A549 (cell line): ENCODE measurements around the gene CNTNAP5. TPM values are rescaled to one million over a fixed set of nuclear protein-coding genes. Genes with fewer than 3 reads are reported as not detected.

ENCODE experiments used
- ATAC-seq, 2 experiments: fragments of 200-7000 bp in 1 of 2; fragments of >200 bp in 1 of 2; cut with Nextera tagmentation in 1 of 2; cut with Tn5 transposase in 1 of 2; 3 replicates each; pipeline versions ENCODE4 v1.8.0 to v1.9.1; 2018 to 2020; ENCODE audit warnings: mild to moderate bottlenecking in 1 of 2, moderate library complexity in 1 of 2
- CTCF ChIA-PET: fragments of 300-600 bp; sonication (Branson Sonifier 250); formaldehyde crosslinking; extraction: SDS; loops from one replicate; lab custom pipeline; 2021; ENCODE audit warnings: antibody characterized with exemption, inconsistent platforms; lab: Yijun Ruan, JAX
- POLR2A ChIA-PET: fragments of 350-600 bp; formaldehyde crosslinking; extraction: SDS; loops from one replicate; lab custom pipeline; 2021; ENCODE audit warnings: antibody characterized with exemption, inconsistent platforms; lab: Yijun Ruan, JAX
- DNase-seq, 2 experiments: peaks; one replicate each; pipeline versions ENCODE4 v3.0.0 to v3.0.0-alpha.2; 2011 to 2016; ENCODE audit warnings: low read depth in 1 of 2, low spot score in 1 of 2
- FAIRE-seq: peaks from 2 replicates; lab custom pipeline; 2011; peaks lifted over from hg19 to GRCh38; lab: Jason Lieb, UNC
- H3K27ac ChIP-seq, 2 experiments: fragments of >200 bp; sonication (Bioruptor Twin); formaldehyde crosslinking; 3 replicates each; pipeline ENCODE4 v1.5.1; 2016 to 2017
- H3K4me1 ChIP-seq: fragments of >200 bp; sonication (Bioruptor Twin); formaldehyde crosslinking; 3 replicates; pipeline ENCODE4 v1.6.1; 2016
- H3K4me2 ChIP-seq: fragments of >200 bp; sonication (Bioruptor Twin); formaldehyde crosslinking; 3 replicates; pipeline ENCODE4 v1.6.1; 2016
- H3K4me3 ChIP-seq: fragments of >200 bp; sonication (Bioruptor Twin); formaldehyde crosslinking; 3 replicates; pipeline ENCODE4 v1.5.1; 2016
- H3K9me3 ChIP-seq: fragments of >200 bp; sonication (Bioruptor Twin); formaldehyde crosslinking; 3 replicates; pipeline ENCODE4 v1.6.1; 2016
- BCL3 ChIP-seq: fragments of >200 bp; sonication (Bioruptor Twin); formaldehyde crosslinking; IDR thresholded peaks from 3 replicates; pipeline ENCODE4 v1.6.1; 2016
- BHLHE40 ChIP-seq: IDR thresholded peaks from 2 replicates; pipeline ENCODE4 v1.6.1; 2012; ENCODE audit warnings: low read depth, low read length, inconsistent platforms
- CHD2 ChIP-seq: fragments of 150-350 bp; IDR thresholded peaks from 2 replicates; pipeline ENCODE4 v1.6.1; 2014; ENCODE audit warnings: low read length; ENCODE audit not compliant: partially characterized antibody
- CTCF ChIP-seq: fragments of >200 bp; sonication (Bioruptor Twin); formaldehyde crosslinking; IDR thresholded peaks from 3 replicates; pipeline ENCODE4 v1.5.1; 2016
- EHF ChIP-seq: fragments of 250-450 bp; sonication (Bioruptor Pico); IDR thresholded peaks from 2 replicates; pipeline ENCODE4 v1.5.0; 2020; ENCODE audit warnings: mild to moderate bottlenecking
- ELK1 ChIP-seq: fragments of 150-350 bp; IDR thresholded peaks from 2 replicates; pipeline ENCODE4 v1.6.1; 2014; ENCODE audit warnings: low read depth, mild to moderate bottlenecking, low read length
- FOSB ChIP-seq: fragments of 250-450 bp; sonication (Bioruptor Pico); IDR thresholded peaks from 2 replicates; pipeline ENCODE4 v1.5.0; 2020; ENCODE audit warnings: mild to moderate bottlenecking, moderate library complexity
- HDAC2 ChIP-seq: fragments of 200-600 bp; sonication (generic); IDR thresholded peaks from 2 replicates; pipeline ENCODE4 v1.6.1; 2016
- HMGXB4 ChIP-seq: fragments of 250-450 bp; sonication (Bioruptor Pico); IDR thresholded peaks from 2 replicates; pipeline ENCODE4 v1.5.0; 2021; ENCODE audit warnings: mild to moderate bottlenecking, moderate library complexity, borderline replicate concordance
- MAFK ChIP-seq: fragments of 450-650 bp; IDR thresholded peaks from 2 replicates; pipeline ENCODE4 v1.6.1; 2014; ENCODE audit not compliant: partially characterized antibody
- MYC ChIP-seq: IDR thresholded peaks from 2 replicates; pipeline ENCODE4 v1.6.1; 2012; ENCODE audit warnings: mild to moderate bottlenecking, inconsistent platforms, low read length, improper control_type of control experiment, borderline replicate concordance
- NPAS2 ChIP-seq: fragments of 250-450 bp; sonication (Bioruptor Pico); IDR thresholded peaks from 2 replicates; pipeline ENCODE4 v1.8.0; 2022; ENCODE audit warnings: mild to moderate bottlenecking, moderate library complexity, borderline replicate concordance
- NR3C1 ChIP-seq: fragments of >200 bp; sonication (Bioruptor Twin); formaldehyde crosslinking; IDR thresholded peaks from 3 replicates; pipeline ENCODE4 v1.6.1; 2017
- PHF8 ChIP-seq: fragments of 200-600 bp; sonication (generic); IDR thresholded peaks from 2 replicates; pipeline ENCODE4 v1.6.1; 2016; ENCODE audit warnings: low read depth, mild to moderate bottlenecking, antibody characterized with exemption, moderate library complexity, borderline replicate concordance
- POLR2A ChIP-seq: IDR thresholded peaks from 2 replicates; pipeline ENCODE4 v1.6.1; 2012; ENCODE audit warnings: mild to moderate bottlenecking, low read length
- POLR2AphosphoS2 ChIP-seq: conservative IDR thresholded peaks from 2 replicates; pipeline ENCODE4 v1.6.1; 2012; ENCODE audit warnings: low read length, improper control_type of control experiment, inconsistent platforms
- REST ChIP-seq: fragments of 200-600 bp; sonication (generic); IDR thresholded peaks from 2 replicates; pipeline ENCODE4 v1.6.1; 2016; ENCODE audit warnings: antibody characterized with exemption, mild to moderate bottlenecking, moderate library complexity
- TFCP2L1 ChIP-seq: fragments of 250-450 bp; sonication (Bioruptor Pico); IDR thresholded peaks from 2 replicates; pipeline ENCODE4 v1.5.0; 2021; ENCODE audit warnings: mild to moderate bottlenecking
- TP53 ChIP-seq: fragments of 250-450 bp; sonication (Bioruptor Pico); IDR thresholded peaks from 2 replicates; pipeline ENCODE4 v1.5.0; 2021; ENCODE audit warnings: mild to moderate bottlenecking, moderate library complexity
- USF2 ChIP-seq: fragments of 450-650 bp; IDR thresholded peaks from 2 replicates; pipeline ENCODE4 v1.6.1; 2014; ENCODE audit warnings: antibody characterized with exemption
- ZFP36 ChIP-seq: fragments of 450-650 bp; IDR thresholded peaks from 2 replicates; pipeline ENCODE4 v1.6.1; 2014; ENCODE audit warnings: borderline replicate concordance; ENCODE audit not compliant: partially characterized antibody
- WGBS: methylation state at CpG from one replicate; pipeline ENCODE4 v1.1.6; 2017; ENCODE audit errors: missing lambda C conversion rate; 5-methylcytosine and 5-hydroxymethylcytosine counted together
- polyA plus RNA-seq, 4 experiments: library from polyadenylated mRNA; depleted of rRNA in 3 of 4; stranded (reverse); fragments of >200 nt; fragmentation: RNase III in 1 of 4; extraction: RNeasy Plus Mini Kit Qiagen cat#74134 plus additional on column Dnase treatment in 1 of 4; gene quantifications; 2 replicates in 3 of 4; 3 replicates in 1 of 4; pipeline ENCODE4 v1.2.3, GENCODE V29; 2011 to 2017

The CNTNAP5 gene
- polyA plus RNA-seq, 2 of the 4 experiments (the other 2 are of a cell fraction): not detected

GRCh38 chr2:124894199-124894598, 869.1 kb downstream of the CNTNAP5 start (continued):
- no peak for TF ChIP-seq HMGXB4 (CRISPR knock-in tag)

GRCh38 chr2:124898827-124899226, 873.7 kb downstream of the CNTNAP5 start:
- no peak for DNase-seq
- Histone ChIP-seq H3K4me2 (no peak overlapping the region), H3K4me1 (no peaks in the 10 kb centered on the region), H3K27ac (no peak overlapping the region), H3K4me3 (no peak overlapping the region), H3K9me3 (no peaks in the 10 kb centered on the region)
- CTCF ChIA-PET: no interaction called here
- POLR2A ChIA-PET: no interaction called here
- FAIRE-seq: no peak
- ATAC-seq: no peak
- WGBS: under 1% methylated on average over 4 of the region's 4 CpGs
- no peak for TF ChIP-seq REST
- TF ChIP-seq MYC: no peak
- no peak for TF ChIP-seq BHLHE40
- TF ChIP-seq MAFK: peak; percentile 23
- no peak for TF ChIP-seq TP53 (CRISPR knock-in tag)

GRCh38 chr2:124908411-124908810, 883.3 kb downstream of the CNTNAP5 start:
- no peak overlapping the region for H3K27ac ChIP-seq
- H3K4me1 ChIP-seq: no peaks in the 10 kb centered on the region
- POLR2A ChIA-PET: no interaction called here
- no peak overlapping the region for H3K4me2 ChIP-seq
- no peaks in the 10 kb centered on the region; the same call in 2 of the 3 replicates for H3K9me3 ChIP-seq
- H3K4me3 ChIP-seq: no peak overlapping the region
- no peak for DNase-seq
- CTCF ChIA-PET: no interaction called here
- no peak for FAIRE-seq
- ATAC-seq: no peak
- 4% methylated on average over 2 of the region's 2 CpGs for WGBS
- TF ChIP-seq NR3C1 (no peak), ELK1 (no peak), POLR2A (no peak), HDAC2 (no peak), BCL3 (no peak), FOSB (CRISPR knock-in tag) (no peak), POLR2AphosphoS2 (no peak), USF2 (no peak), NPAS2 (CRISPR knock-in tag) (no peak), ZFP36 (no peak), CTCF (no peak), CHD2 (no peak), PHF8 (no peak), EHF (CRISPR knock-in tag) (no peak), REST (no peak), BHLHE40 (no peak), TFCP2L1 (no peak)
